Germinal center (tissue), 1 donor: ENCODE data around the gene GAS7.
"Not testable (repeated sequence)": the region's sequence is repeated elsewhere in the genome, so short reads cannot be mapped to it uniquely, and the experiment has no call there.

Experiments
- DNase-seq: peaks from one replicate; pipeline ENCODE4 v3.0.0; 2012; ENCODE audit warnings: mixed read lengths, low spot score

Gene GAS7

DNA sequence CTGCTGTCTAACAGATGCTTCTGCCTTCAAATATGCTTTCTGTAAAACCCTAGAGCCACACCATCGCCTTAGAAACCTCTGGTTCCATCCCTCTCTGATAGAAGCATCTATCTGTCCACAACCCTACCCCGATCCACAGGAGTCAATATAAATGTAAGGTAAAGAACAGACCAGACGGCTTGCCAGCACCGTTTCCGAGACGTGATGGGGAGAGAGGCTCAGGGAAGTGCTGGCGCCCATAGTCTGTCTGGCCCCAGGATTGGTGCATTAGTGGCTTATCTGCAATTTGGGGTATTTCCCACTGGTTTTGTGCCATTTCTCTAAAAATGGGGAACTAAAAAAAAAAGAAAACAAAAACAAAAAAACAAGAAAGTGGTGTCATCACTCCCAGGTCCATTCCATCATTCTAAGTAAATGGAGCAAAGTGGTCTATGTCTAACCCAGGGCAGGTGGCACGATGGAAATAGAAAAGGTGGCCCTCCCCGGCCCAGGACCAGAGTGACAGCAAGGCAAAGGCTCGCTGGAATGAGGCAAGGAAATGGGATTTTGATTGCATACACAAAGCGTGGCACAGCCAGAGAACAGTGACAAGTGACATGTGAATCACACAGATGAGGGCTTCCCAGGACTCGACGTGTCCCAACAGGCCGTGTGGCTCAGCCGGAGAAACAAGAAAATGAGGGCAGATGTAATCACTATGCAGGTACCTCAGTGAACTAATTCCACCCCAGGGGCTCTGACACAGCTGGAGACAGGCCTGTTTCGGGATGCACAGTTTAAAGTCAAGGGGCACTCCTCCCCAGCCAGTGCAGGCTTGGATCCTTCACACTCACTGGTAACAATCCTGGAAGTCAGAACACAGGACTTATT is 125.6 kb downstream of the GAS7 start:
- no peak for DNase-seq

DNA sequence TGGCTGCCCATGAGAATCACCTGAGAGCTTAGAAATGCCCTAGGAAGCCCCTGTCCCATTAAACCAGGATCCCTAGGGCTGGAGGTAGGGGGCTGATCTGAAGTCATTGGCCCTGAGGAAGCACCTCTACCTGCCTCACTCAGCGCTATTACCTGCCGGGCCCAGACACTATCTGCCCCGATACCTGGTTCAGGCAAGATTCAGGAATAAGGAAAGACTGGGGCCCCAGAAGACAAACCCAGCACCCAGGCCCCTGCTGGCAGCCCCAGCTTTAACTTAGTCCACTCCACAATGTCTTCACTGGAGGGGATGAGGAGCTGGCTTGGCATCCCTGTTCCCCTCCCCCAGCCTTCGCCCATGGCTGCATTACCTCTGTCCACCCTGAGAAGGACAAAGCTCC is 126.3 kb downstream of the GAS7 start:
- no peak for DNase-seq

DNA sequence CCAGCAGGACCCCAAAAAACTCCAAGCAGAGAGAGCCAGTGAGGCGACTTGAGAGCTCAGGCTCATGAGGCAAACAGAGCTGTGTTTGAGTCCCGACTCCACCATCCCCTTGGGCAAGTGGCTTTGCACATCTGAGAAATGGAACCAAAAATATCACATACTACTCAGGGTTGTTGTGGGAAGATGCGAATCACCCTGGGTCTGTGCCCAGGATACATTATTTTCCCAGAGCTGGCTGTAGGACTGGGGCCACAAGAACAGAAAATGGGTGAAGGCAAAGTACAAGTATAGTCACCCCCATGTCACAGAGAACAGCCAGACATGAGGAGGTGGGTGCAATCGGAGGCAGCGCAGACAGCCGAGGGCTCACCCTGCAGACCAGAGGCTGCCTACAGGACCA is 127.3 kb downstream of the GAS7 start:
- no peak for DNase-seq

DNA sequence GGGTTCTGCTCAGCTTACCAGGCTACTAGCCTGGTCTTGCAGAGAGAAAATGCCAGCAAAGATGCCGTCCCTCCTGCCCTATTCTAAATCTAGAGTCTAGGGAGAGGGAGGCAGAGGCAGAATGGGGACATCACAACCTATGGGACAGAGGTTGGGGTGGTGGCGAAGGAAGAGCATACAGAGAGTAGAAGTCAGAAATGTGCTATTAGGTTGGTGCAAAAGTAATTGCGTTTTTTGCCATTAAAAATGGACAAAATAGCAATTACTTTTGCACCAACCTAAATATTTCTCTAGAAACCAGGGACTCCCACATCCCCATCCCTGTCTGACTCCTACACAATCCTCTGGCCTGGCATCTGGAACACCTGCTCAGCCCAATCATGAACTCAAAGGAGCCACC is 127.7 kb downstream of the GAS7 start:
- DNase-seq, result no peak

DNA sequence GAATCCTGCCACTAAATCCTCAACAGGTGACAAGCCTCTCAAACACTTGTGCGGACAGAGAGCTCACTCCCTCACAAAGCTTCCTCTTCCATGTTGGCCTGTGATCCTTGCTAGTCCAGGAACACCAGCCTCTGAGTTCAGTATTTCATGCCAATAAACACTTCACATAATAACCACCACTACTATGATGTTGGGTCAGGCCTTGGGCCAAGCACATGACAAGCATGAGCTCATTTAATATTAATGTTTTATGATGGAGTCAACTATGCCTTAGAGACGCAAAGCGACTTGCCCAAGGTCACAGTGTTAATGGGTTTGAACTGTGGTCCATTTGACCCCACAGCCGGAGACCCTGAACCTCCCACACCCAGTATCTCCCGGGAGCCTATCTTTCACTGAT is 129.1 kb downstream of the GAS7 start:
- DNase-seq, result no peak

DNA sequence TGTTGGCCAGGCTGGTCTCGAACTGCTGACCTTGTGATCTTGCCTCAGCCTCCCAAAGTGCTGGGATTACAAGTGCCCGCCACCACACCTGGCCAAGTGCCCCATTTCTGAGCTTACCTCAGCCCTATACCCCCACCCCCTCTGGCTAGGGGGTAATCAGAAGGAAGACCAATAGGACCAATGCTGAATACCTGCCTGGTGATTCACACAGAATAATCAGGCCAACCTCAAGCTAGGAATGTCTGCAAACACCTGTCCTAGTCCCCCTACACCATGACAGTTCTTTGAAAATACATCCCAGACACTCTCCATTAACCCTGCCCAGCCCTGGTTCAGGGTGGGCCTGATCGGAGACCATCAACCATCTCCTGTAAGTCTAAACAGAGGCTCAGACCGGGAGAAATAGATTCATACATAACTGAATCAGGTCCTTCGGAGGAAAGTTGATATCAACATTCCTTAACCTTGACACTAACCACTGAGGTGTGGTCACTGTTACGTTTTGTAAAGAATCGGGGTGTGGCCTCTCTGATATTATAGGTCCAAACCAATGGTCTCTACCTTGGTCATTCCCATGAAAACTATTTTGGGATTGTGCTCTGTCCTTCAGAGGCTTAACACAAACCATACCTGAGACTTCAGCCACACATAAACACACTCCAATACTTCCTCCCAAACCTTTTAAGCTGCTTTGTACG is 130.8 kb downstream of the GAS7 start:
- DNase-seq, result no peak

DNA sequence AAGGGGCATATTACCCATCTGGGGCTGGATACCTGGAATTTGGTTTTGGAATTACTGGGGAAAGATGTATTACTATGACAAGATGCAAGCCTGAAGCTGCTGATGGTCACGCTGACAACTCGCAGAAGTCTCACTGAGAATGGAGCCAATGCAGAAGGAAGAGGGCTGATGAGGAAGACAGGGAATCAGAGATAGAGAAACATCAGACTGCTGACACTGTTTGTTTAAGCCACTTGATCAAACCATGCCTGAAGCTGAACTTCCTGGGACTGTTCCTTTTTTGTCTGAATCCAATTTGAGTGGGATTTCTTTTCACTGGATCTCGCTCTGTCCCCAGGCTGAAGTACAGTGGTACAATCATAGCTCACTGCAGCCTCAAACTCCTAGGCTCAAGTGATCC is 133.9 kb downstream of the GAS7 start:
- no peak for DNase-seq

DNA sequence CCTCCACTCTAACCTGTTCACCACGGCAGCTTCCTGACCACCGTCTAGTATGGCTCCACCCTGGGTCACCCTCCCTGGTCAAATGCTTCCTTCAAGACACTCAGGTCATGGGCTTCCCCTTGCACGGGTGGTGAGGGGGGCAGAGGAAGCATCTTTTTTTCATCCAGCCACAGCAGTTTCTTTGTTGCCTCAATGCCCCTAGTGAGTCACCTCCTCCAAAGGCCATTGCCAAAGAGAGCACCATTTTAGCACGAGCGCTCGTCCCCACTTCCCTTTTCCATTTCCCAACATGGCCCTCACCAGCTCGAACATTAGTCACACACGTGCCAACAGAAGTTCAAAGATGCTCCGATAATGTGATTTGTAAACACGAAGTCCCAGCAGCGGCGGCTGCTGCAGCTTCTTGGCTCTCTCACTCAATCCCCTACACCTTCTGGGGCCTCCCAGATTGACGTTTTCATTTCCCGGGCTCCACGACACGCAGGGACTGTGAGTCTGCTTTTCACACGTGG is 134.6 kb downstream of the GAS7 start:
- DNase-seq, result no peak

DNA sequence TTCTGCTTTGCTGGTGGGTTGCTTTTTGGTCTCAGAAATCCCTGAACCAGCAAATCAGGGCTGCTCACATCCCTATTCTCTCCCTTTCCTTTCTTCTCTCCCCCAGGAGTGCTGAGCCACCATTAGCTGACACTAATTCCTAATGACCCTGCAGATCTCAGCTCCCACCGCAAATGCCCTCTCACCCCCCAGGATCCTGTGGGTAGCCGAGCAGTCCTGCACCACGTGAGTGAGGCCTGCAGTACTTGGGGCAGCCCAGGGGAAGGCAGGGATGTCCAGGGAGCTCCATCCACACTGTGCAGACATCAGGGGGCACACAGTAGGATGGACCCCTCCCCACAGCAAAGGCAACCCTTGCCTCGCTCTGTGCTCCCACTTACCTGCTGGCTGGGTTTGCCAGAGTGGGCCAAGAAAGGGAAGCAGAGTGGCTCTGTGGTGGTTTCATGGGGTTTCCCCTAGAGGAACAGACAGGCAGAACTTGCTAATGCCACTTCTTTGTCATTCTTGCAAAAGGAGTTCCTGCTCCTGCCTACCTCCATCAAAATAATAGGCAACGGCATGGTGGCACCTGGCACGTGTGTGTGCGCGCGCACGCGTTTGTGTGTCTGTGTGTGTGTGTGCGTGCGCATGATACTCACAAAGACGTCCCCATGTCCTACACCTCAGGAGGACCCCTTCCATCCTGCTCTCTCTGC is 135.6 kb downstream of the GAS7 start:
- peak; percentile 64 for DNase-seq

DNA sequence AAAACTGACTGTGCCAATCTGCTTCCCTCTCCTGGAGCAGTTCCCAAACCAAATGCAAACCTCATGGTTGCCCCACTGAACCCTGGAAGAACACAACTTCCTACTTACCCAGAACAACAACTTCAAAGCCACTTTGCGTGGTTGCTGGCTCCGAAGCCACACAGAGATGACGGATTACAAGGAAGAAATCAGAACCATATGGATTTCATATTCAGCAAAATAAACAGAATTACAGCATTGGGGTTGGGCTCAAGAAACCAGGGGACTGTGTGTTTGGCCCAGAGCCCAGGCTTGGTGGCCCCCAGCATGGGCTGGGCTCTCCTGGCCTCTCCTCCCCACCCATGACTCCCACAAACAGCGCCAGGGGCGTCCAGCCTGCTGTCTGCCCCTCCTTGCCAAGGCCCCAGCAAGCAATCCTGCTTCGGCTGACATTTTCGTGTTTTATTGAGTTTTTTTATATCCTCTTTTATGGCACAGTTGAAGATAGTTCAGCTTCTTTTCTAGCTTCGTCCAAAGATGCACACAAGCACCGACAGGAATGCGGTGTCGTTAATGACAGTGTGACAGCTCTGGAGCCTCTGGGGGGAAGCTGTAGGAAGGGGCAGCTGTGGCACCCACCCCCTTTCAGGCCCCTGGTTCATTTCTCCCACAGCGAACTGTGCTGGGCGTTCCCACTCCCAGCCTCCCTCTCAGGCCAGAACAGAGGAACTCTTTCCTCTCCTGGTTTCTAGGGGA is 137.1 kb downstream of the GAS7 start:
- no peak for DNase-seq

DNA sequence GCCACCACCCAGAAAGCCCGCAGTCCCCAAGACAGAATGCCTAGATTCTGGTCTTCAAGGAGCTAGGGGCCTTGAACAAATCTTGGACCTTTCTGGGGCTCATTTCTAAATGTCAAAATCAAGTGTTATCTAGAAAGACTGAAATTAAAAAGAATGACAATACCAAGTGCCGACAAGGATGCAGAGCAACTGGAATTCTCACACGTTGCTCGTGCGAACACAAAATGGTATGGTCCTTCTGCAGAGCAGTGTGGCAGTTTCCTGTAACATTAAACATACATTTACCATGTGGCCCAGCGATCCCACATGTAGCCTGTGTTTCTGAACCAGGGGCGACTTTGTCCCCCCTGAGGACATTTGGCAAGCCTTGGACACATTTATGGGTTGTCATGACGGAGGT is 137.9 kb downstream of the GAS7 start:
- DNase-seq, result no peak

DNA sequence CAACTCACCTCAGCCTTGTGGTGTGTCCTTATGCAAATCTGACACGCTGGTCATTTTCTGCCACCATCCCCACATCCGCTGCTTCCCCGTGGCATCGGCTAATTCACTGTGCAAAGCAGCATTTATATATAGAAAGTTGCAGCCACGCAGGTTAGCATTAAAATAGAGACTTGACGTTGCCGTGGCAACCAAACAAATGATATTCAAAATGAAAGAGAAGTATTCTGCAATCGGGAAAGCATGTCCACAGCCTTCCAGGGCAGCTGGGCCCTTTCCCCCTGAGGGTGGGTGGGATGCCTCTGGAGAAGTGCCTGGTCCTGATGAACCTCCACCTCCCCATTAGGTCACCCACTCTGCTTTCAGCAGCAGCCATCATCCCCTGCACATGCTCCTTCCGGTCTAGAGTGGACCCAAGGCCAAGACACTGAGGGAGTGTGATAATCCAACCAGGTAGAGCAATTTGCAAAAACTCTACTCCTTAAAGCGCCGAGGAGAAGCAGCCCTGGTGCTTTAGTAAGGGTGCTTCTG is 138.7 kb downstream of the GAS7 start:
- DNase-seq, result peak; percentile 81

DNA sequence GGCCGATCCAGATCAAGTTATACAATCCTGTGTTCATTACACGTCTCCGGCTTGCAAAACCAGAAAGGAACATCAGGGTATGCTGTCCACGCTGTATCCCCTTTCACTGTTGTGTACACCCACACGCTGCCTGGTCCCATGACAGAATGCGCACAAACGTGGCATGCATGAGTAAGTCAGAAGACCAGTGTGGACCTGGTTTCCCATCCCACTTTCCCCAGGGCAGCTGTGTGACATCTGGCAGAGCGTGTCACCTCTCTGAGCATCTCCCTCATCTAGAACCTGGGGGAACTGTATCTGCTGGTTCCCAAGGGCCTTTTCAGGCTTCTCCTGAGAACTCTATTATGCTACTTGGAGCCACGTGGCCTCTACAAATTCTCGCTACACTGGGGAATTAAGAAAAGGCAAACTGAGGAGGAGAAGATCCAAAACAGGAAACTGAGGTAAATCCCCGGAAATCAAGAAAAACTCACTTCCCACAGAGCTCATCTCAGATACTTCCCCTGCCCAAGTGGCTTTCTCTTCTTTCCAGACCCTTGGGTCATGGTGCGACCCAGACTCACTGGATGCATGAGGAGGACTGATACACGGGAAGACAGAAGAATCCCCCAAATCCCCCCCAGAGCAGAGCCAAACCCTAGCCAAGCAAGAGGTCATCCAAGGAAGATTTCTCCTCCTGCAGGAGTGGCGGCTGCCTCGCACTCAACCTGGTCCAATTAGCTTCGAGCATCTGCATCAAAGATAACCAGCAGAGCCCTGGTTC is 139.3 kb downstream of the GAS7 start:
- peak; percentile 53 for DNase-seq

DNA sequence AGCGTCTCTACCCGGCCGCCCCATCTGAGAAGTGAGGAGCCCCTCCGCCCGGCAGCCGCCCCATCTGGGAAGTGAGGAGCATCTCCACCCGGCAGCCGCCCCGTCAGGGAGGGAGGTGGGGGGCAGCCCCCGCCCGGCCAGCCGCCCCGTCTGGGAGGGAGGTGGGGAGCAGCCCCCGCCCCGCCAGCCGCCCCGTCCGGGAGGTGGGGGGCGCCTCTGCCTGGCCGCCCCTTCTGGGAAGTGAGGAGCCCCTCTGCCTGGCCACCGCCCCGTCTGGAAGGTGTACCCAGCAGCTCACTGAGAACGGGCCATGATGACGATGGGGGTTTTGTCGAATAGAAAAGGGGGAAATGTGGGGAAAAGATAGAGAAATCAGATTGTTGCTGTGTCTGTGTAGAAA is 140.9 kb downstream of the GAS7 start:
- not testable (repeated sequence) for DNase-seq

DNA sequence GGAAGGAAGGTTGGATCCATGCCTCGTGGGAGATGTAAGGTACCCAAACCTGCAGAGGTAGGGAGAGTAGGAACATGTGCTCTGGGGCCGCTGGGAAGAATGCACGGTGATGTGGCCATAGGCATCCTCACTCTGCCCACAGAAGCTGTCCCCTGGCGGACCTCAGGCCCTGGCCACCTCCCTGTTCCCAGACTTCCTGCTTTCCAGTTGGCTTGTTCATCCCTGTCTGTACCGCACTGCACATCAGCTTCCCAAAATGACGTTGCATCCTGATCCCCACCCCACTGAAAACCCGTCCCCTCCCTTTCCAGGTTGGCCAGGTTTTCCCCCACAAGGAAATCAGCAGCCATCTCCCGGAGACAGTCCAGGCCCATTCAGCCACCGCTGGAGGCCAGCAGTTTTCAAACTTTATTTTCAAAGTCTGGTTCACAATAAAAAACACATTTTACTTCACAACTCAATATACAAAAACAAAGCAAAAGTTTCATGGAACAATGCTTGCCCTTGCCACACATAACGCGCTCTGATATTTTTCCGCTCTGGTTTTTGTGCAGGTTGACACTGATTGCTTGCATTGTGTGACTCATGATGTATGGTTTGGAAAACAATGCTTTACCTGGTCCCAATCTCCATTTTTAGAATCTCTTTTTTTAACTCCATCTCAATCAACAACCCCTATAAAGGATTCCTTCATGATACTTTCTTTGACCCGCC is 143.0 kb downstream of the GAS7 start:
- no peak for DNase-seq

DNA sequence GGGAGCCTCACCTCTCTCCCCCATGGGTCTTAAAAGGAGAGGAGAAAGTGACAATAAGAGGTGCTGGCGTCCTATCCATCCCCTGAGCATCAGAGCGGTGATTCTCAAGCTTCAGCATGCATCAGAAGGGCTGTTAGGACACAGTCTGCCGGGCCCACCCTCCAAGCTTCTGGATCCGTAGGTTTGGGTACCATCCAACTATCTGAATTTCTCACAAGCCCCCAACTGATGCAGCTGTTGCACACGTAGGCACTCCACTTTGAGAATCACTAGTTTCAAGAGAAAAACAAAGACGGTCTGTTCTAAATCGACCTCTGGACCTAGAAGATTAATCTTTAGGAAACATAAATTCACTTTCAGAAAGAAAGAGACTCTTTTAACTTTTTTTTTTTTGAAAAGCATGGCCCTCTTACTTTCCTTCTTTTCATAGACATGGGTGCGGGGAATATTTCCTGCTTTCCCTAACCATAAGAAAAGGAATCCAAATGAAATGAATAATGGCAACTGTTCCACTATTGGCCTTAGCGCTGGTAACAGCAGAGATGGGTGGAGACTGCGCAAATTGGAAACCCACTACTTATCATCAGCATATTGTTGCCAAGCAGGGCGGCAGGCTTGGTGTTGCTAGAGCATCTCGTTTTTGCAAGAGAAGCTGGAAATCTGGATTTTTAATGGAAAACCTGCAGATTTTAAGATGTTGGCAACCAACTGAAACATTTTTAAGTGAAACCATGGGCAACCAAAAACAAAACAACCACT is 144.4 kb downstream of the GAS7 start:
- DNase-seq, result no peak

DNA sequence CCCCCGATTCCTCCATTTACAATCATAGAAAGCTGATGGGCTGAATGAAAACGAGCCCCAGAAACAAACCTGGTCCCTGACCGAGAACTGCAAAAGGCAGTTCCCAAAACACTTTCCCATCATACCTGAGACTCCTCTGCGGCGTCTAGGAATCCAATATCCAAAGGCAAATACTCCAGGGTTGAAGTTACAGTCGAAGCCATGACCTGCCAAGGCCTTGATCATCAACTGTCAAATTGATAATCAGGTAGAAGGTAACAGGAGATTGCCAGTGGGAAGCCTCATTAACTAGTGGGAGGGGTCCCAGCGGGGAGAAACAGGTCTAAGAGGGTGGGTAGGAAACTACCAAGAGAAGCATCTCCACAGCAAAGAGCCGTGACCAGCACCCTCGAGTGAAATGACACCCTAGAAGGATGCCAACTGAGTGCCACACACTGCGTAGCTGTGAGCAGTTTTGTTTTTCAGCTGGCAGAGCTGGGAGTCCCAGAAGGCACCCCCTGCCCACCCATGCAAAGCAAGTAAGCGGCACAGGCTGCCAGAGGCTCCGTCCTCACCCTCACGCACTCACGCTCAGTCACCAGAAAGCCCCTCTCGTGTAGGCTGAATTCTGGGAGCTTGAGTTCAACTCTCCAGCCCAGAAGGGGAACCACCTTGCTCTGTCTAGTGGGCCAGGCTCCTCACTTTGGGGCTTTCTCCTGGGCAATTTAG is 146.1 kb downstream of the GAS7 start:
- DNase-seq, result peak; percentile 65

DNA sequence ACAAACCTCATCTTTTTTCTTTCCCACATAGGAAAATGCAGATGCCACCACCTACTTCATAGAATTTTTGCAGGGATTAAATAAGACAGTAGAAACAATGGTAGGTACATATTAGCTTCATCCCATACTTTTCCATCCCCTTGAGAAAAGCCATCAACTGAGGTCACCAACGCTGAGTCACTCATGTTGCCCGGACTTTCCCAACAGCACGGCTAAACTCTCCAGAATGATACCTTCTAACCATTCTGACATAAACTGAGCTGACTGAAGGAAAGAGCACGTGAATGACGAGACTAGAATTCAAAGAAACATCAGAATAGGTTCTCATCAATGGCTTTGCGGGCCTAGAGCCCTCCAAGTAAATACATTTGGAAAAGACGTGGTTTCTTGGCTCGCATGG is 147.3 kb downstream of the GAS7 start:
- no peak for DNase-seq

DNA sequence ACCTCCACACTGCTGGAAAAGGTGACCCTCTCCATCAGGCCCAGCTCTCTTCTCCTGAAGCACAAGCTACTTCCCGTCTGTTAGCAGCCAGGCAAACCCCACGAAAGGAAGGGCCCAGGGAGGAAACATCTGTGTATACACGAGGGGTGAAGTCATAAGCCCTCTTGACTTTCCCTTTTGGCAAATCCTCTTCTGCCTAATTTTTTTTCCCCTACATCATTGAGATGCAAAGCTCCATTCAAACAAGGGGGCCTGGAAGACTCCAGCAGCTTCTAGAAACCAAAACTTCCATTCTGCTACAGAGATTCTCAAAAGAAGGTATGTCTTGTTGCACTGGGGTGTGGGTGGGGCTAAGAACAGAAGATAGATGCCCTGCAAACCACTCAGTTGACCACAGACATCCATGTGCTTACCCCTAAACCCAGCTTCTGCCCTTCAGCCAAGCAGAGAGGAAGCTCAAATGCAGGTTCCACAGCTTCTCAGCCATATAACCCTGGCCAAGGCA is 147.8 kb downstream of the GAS7 start:
- DNase-seq, result peak; percentile 34
